DOHH2 (cell line): ENCODE data around the gene MACROD2.

ENCODE experiments used
- H3F3A ChIP-seq: fragments of 200-600 bp; sonication (generic), shearing (Covaris generic); 2 replicates; pipeline ENCODE4 v1.6.0; 2016; ENCODE audit warnings: antibody characterized with exemption, mild to moderate bottlenecking; ENCODE audit not compliant: control insufficient read depth, insufficient read depth
- H3K27ac ChIP-seq: fragments of 200-600 bp; sonication (generic); 2 replicates; pipeline ENCODE4 v1.5.1; 2014; ENCODE audit warnings: low read depth, mild to moderate bottlenecking, low read length, moderate library complexity
- H3K27me3 ChIP-seq: fragments of 200-600 bp; sonication (generic); 2 replicates; pipeline ENCODE4 v1.6.1; 2014; ENCODE audit warnings: mild to moderate bottlenecking, low read length, mixed read lengths; ENCODE audit not compliant: control insufficient read depth
- H3K36me3 ChIP-seq: fragments of 200-600 bp; sonication (generic); 2 replicates; pipeline ENCODE4 v1.6.1; 2014; ENCODE audit warnings: mild to moderate bottlenecking, low read length, moderate library complexity, mixed read lengths; ENCODE audit not compliant: control insufficient read depth
- H3K4me1 ChIP-seq: fragments of 200-600 bp; sonication (generic); 2 replicates; pipeline ENCODE4 v1.6.1; 2014; ENCODE audit warnings: mild to moderate bottlenecking, low read length, mixed read lengths; ENCODE audit not compliant: control insufficient read depth
- H3K4me2 ChIP-seq: fragments of 200-600 bp; sonication (generic); 2 replicates; pipeline ENCODE4 v1.6.0; 2014; ENCODE audit warnings: mild to moderate bottlenecking, low read length, moderate library complexity
- H3K4me3 ChIP-seq: fragments of 200-600 bp; sonication (generic); 2 replicates; pipeline ENCODE4 v1.5.1; 2014; ENCODE audit warnings: mild to moderate bottlenecking, low read length, mixed read lengths
- H3K79me2 ChIP-seq: fragments of 200-600 bp; sonication (generic); 2 replicates; pipeline ENCODE4 v1.6.1; 2014; ENCODE audit warnings: mild to moderate bottlenecking, low read length, mixed read lengths; ENCODE audit not compliant: control insufficient read depth
- H3K9me2 ChIP-seq: fragments of 200-600 bp; sonication (generic); replicated peaks from 2 replicates; pipeline ENCODE4 v1.6.1; 2014; ENCODE audit warnings: mild to moderate bottlenecking, low read length, mixed read lengths; ENCODE audit not compliant: control insufficient read depth
- H3K9me3 ChIP-seq: fragments of 200-600 bp; sonication (generic); 2 replicates; pipeline ENCODE4 v1.6.1; 2014; ENCODE audit warnings: antibody characterized with exemption, low read length, mixed read lengths; ENCODE audit not compliant: control insufficient read depth, insufficient read depth
- H4K20me1 ChIP-seq: fragments of 200-600 bp; sonication (generic); 2 replicates; pipeline ENCODE4 v1.6.0; 2014; ENCODE audit warnings: low read depth, mild to moderate bottlenecking, antibody characterized with exemption, low read length, moderate library complexity; ENCODE audit not compliant: control insufficient read depth, insufficient read depth
- EZH2phosphoT487 ChIP-seq: fragments of 200-600 bp; sonication (generic); IDR thresholded peaks from 2 replicates; pipeline ENCODE4 v1.6.1; 2017; ENCODE audit warnings: borderline replicate concordance, mild to moderate bottlenecking, antibody characterized with exemption, low read length, moderate library complexity, mixed read lengths
- TF ChIP-seq, protein P1 (sequence below): fragments of 200-600 bp; sonication (generic); IDR thresholded peaks from one replicate; pipeline ENCODE4 v1.5.1; 2014; ENCODE audit warnings: antibody characterized with exemption, mild to moderate bottlenecking, low read depth, low read length; ENCODE audit not compliant: poor library complexity, severe bottlenecking

Gene MACROD2

DNA sequence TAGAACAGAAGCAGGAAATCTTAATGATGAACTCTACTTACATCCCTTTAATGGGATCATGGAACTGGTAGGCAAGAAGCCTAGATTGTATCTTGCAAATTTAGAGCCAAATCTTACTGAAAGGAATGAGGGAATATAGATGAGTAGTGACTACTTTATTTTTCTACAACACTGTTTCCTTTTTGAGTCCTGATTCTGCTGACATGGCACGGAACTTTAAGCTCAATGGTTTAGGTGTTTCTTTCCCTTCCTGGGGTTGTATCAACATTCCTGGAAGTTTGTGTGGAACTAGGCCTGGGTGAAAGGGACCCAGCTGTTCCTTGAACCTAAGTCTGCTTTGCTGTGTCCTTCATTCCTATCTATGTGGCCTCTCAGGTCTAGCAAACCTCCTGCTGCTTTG is 1047.4 kb downstream of the MACROD2 start:
- H3K79me2 ChIP-seq: no peaks in the 10 kb centered on the region
- TF ChIP-seq, protein P1, sequence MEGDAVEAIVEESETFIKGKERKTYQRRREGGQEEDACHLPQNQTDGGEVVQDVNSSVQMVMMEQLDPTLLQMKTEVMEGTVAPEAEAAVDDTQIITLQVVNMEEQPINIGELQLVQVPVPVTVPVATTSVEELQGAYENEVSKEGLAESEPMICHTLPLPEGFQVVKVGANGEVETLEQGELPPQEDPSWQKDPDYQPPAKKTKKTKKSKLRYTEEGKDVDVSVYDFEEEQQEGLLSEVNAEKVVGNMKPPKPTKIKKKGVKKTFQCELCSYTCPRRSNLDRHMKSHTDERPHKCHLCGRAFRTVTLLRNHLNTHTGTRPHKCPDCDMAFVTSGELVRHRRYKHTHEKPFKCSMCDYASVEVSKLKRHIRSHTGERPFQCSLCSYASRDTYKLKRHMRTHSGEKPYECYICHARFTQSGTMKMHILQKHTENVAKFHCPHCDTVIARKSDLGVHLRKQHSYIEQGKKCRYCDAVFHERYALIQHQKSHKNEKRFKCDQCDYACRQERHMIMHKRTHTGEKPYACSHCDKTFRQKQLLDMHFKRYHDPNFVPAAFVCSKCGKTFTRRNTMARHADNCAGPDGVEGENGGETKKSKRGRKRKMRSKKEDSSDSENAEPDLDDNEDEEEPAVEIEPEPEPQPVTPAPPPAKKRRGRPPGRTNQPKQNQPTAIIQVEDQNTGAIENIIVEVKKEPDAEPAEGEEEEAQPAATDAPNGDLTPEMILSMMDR: no peak
- no peak for TF ChIP-seq EZH2phosphoT487
- H3K4me2 ChIP-seq: no peak overlapping the region
- H3K9me3 ChIP-seq: no peaks in the 10 kb centered on the region
- H3K27me3 ChIP-seq: no peaks in the 10 kb centered on the region
- H3K27ac ChIP-seq: no peak overlapping the region
- no peaks in the 10 kb centered on the region for H4K20me1 ChIP-seq
- no peaks in the 10 kb centered on the region for H3K9me2 ChIP-seq
- H3K4me3 ChIP-seq: no peak overlapping the region
- no peaks in the 10 kb centered on the region for H3K4me1 ChIP-seq
- H3K36me3 ChIP-seq: no peaks in the 10 kb centered on the region
- H3F3A ChIP-seq: no peaks in the 10 kb centered on the region

DNA sequence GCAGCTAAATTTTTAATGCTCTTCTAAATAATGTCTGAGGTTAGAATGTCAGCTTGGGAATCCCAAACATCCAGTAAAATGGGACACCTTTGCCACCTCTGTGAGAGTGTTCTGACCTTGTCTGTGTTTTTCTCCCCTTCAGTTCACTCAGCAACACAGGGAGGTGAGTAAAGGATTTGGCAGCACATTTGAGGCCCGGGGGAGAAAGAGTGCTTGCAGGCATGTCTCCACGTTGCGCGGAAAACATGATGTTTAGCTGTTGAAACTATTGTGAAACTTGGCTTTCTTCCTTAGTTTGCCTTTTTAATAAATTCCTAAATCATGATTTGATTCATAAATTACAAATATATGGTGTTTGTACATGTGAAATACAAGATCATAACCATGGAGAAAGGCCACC is 1049.9 kb downstream of the MACROD2 start:
- no peaks in the 10 kb centered on the region for H3F3A ChIP-seq
- H3K36me3 ChIP-seq: no peaks in the 10 kb centered on the region
- no peak overlapping the region for H3K4me3 ChIP-seq
- TF ChIP-seq, protein P1: no peak
- no peak for TF ChIP-seq EZH2phosphoT487
- H3K4me2 ChIP-seq: no peak overlapping the region
- H4K20me1 ChIP-seq: no peaks in the 10 kb centered on the region
- no peaks in the 10 kb centered on the region for H3K9me2 ChIP-seq
- no peaks in the 10 kb centered on the region for H3K9me3 ChIP-seq
- H3K79me2 ChIP-seq: no peaks in the 10 kb centered on the region
- H3K27me3 ChIP-seq: no peaks in the 10 kb centered on the region
- H3K4me1 ChIP-seq: no peaks in the 10 kb centered on the region
- H3K27ac ChIP-seq: no peak overlapping the region

DNA sequence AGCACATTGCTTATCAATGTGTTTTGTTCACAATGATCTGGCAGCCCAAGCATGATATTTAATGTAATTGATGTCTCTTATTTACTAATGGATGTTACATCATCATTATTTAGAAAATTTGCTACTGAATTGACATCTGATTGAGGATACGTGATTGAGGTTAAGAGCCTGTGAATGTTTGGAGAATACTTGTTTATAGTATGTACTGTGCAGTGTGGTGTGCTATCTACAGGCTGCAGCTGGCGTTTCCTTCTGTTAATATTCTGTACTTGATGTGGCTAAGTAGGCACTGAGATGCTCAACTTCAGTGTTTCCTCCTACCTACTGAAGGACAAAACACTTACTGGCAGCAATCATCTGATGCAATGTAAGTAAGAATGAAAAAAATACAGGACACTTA is 1051.7 kb downstream of the MACROD2 start:
- TF ChIP-seq, protein P1: no peak
- TF ChIP-seq EZH2phosphoT487: no peak
- Histone ChIP-seq H3K36me3 (no peaks in the 10 kb centered on the region), H3K79me2 (no peaks in the 10 kb centered on the region), H3K4me3 (no peak overlapping the region), H3K4me2 (no peak overlapping the region), H3F3A (no peaks in the 10 kb centered on the region), H3K9me3 (no peaks in the 10 kb centered on the region), H3K4me1 (no peaks in the 10 kb centered on the region), H3K27ac (no peak overlapping the region), H4K20me1 (no peaks in the 10 kb centered on the region), H3K27me3 (no peaks in the 10 kb centered on the region), H3K9me2 (no peaks in the 10 kb centered on the region)

DNA sequence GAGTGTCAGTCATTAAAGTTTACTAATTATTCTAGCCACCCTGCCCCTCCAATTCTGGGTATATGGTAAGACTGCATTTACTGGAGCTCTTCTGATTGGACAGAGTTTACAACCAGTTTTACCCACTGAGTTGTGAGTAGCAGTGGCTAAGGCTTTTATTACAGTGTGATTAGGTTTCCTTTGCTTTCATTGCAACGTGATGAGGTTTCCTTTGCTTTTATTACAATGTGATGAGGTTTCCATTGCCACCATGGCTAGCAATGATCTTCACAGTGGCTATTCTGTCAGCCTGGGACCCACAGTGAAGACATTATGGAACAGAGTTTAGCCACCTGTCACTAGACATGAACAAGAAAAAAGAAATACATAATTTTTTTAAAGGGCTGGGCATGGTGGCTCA is 1052.3 kb downstream of the MACROD2 start:
- Histone ChIP-seq H3K9me2 (no peaks in the 10 kb centered on the region), H3K27me3 (no peaks in the 10 kb centered on the region), H3K4me2 (no peak overlapping the region), H3K4me3 (no peak overlapping the region), H3K79me2 (no peaks in the 10 kb centered on the region), H3K9me3 (no peaks in the 10 kb centered on the region; the same call in 1 of the 2 replicates), H3F3A (no peaks in the 10 kb centered on the region), H4K20me1 (no peaks in the 10 kb centered on the region), H3K27ac (no peak overlapping the region), H3K4me1 (no peaks in the 10 kb centered on the region), H3K36me3 (no peaks in the 10 kb centered on the region)
- TF ChIP-seq, protein P1: no peak
- TF ChIP-seq EZH2phosphoT487: no peak
